Stimulated activated CD4-positive, alpha-beta T cell treated with anti-CD3 and anti-CD28 coated beads, Interleukin-1b, Interleukin-23, amount 100 ng/mL, for 4 hours (primary cell): ENCODE results near the gene ALOX15B.
"Not testable (repeated sequence)": the region's sequence is repeated elsewhere in the genome, so short reads cannot be mapped to it uniquely, and the experiment has no call there.

ENCODE experiments used
- DNase-seq, 2 donors: peaks; one replicate each; pipeline ENCODE4 v3.0.0-alpha.2; 2020; ENCODE audit warnings: low read depth in 2 of 2

The ALOX15B gene

GRCh38 chr17:8041249-8041928, 2.5 kb downstream of the ALOX15B start:
- peak in 1 of 2 donors; percentile 15 for DNase-seq

- DNase-seq, result no peak
These were observed 3.1 kb downstream of the ALOX15B start for GRCh38 chr17:8041979-8042378.

GRCh38 chr17:8044819-8045810, 6.3 kb downstream of the ALOX15B start:
- no peak for DNase-seq

- no peak for DNase-seq
These were observed 7.6 kb downstream of the ALOX15B start for GRCh38 chr17:8046306-8046928.

- no peak for DNase-seq
These were observed 8.3 kb downstream of the ALOX15B start for GRCh38 chr17:8046929-8047768.

GRCh38 chr17:8047769-8048110, 8.9 kb downstream of the ALOX15B start:
- no peak for DNase-seq

GRCh38 chr17:8048236-8048635, 9.4 kb downstream of the ALOX15B start:
- no peak for DNase-seq

- DNase-seq, result no peak
These were observed 9.9 kb downstream of the ALOX15B start for GRCh38 chr17:8048736-8049135.

GRCh38 chr17:8051831-8052230, 13.0 kb downstream of the ALOX15B start:
- DNase-seq, result no peak

- DNase-seq, result no peak
These were observed 13.7 kb downstream of the ALOX15B start for GRCh38 chr17:8052256-8053252.

- DNase-seq, result no peak
These were observed 14.7 kb downstream of the ALOX15B start for GRCh38 chr17:8053600-8053999.

GRCh38 chr17:8055851-8056231, 17.0 kb downstream of the ALOX15B start:
- DNase-seq, result no peak

- no peak for DNase-seq
These were observed 17.5 kb downstream of the ALOX15B start for GRCh38 chr17:8056232-8056975.

GRCh38 chr17:8056976-8057625, 18.2 kb downstream of the ALOX15B start:
- no peak for DNase-seq

- DNase-seq, result peak in 1 of 2 donors; percentile 42
These were observed 18.8 kb downstream of the ALOX15B start for GRCh38 chr17:8057691-8058114.

- no peak for DNase-seq
These were observed 20.3 kb downstream of the ALOX15B start for GRCh38 chr17:8059131-8059530.

- DNase-seq, result peak; percentile 15 to 68
These were observed 21.4 kb downstream of the ALOX15B start for GRCh38 chr17:8060274-8060673.

- not testable (repeated sequence) for DNase-seq
These were observed 23.0 kb downstream of the ALOX15B start for GRCh38 chr17:8061851-8062250.

GRCh38 chr17:8062435-8062806, 23.6 kb downstream of the ALOX15B start:
- no peak for DNase-seq
